ENCODE measurements around the gene FOXG1.

GRCh38 chr14:28776482-28777266, 10.1 kb downstream of the FOXG1 start:
- TF ChIP-seq POLR2A (IDR thresholded peaks at IDR 0.05) = no peak
- no peak for TF ChIP-seq CTCF (IDR thresholded peaks at IDR 0.05)

All from esophagus squamous epithelium (tissue), 4 donors.